Lung microvascular endothelial cell (primary cell): Measurements from ENCODE around the gene ITGA3. TPM values are rescaled to one million over a fixed set of nuclear protein-coding genes. Genes with fewer than 3 reads are reported as not detected.
A peak's percentile ranks its signal among the peaks of the same experiment; 100 is the strongest.

Experiments used
- DNase-seq, 2 donors: peaks; one replicate each; pipeline versions ENCODE4 v3.0.0 to v3.0.0-alpha.2; 2010; ENCODE audit warnings: low read depth in 2 of 2
- total RNA-seq: library from RNA; depleted of rRNA; stranded (reverse); fragments of >200 nt; gene quantifications from 2 replicates; pipeline ENCODE4 v1.2.1, GENCODE V29; 2014

ITGA3 gene
- 112 and 162 TPM in 2 replicates for total RNA-seq

- DNase-seq = peak; percentile 85 to 88
These were observed at the start of gene ITGA3 for GRCh38 chr17:50055426-50056216. Gene ITGA3, plus strand, starts transcription at chr17:50056110. Its CDS starts 330 bp downstream, at chr17:50056440.

- DNase-seq = no peak
These were observed 46.6 kb upstream of the ITGA3 start for GRCh38 chr17:50009282-50009681.

GRCh38 chr17:50013079-50013478 lies 42.8 kb upstream of the ITGA3 start:
- no peak for DNase-seq

- DNase-seq = no peak
These were observed 41.3 kb upstream of the ITGA3 start for GRCh38 chr17:50014471-50015088.

- no peak for DNase-seq
These were observed 40.8 kb upstream of the ITGA3 start for GRCh38 chr17:50015146-50015545.

- no peak for DNase-seq
These were observed 37.0 kb upstream of the ITGA3 start for GRCh38 chr17:50018909-50019308.

GRCh38 chr17:50020841-50021599 lies 34.9 kb upstream of the ITGA3 start:
- no peak for DNase-seq

- DNase-seq = no peak
These were observed 34.1 kb upstream of the ITGA3 start for GRCh38 chr17:50021681-50022370.

GRCh38 chr17:50022463-50023130 lies 33.3 kb upstream of the ITGA3 start:
- peak in 1 of 2 donors; percentile 23 for DNase-seq

- DNase-seq = no peak
These were observed 32.4 kb upstream of the ITGA3 start for GRCh38 chr17:50023520-50023919.

- no peak for DNase-seq
These were observed 31.1 kb upstream of the ITGA3 start for GRCh38 chr17:50024808-50025207.

- no peak for DNase-seq
These were observed 29.7 kb upstream of the ITGA3 start for GRCh38 chr17:50026046-50026675.

GRCh38 chr17:50026837-50027171 lies 29.1 kb upstream of the ITGA3 start:
- peak; percentile 86 to 90 for DNase-seq

GRCh38 chr17:50027172-50027880 lies 28.6 kb upstream of the ITGA3 start:
- DNase-seq = peak; percentile 55 to 94

GRCh38 chr17:50027881-50028735 lies 27.8 kb upstream of the ITGA3 start:
- peak; percentile 27 to 65 for DNase-seq

- no peak for DNase-seq
These were observed 27.2 kb upstream of the ITGA3 start for GRCh38 chr17:50028736-50029120.

GRCh38 chr17:50029185-50029584 lies 26.7 kb upstream of the ITGA3 start:
- DNase-seq = no peak

GRCh38 chr17:50033316-50033715 lies 22.6 kb upstream of the ITGA3 start:
- DNase-seq = no peak
